H9 (cell line): ENCODE measurements around the gene SEH1L. TPM values are rescaled to one million over a fixed set of nuclear protein-coding genes. Genes with fewer than 3 reads are reported as not detected.

ENCODE experiments used
- DNase-seq: peaks from one replicate; pipeline ENCODE4 v3.0.0-alpha.2; 2017
- H2AFZ ChIP-seq: one replicate; pipeline ENCODE4 v1.6.1; 2013; ENCODE audit warnings: mild to moderate bottlenecking, low read length, control low read depth, moderate library complexity
- H2AK5ac ChIP-seq: 2 replicates; pipeline ENCODE4 v1.6.1; 2013; ENCODE audit warnings: low read length, control low read depth, mixed read lengths; ENCODE audit not compliant: insufficient read length
- H2BK120ac ChIP-seq: one replicate; pipeline ENCODE4 v1.6.1; 2013; ENCODE audit warnings: low read depth, mild to moderate bottlenecking, low read length, control low read depth, inconsistent platforms; ENCODE audit not compliant: poor library complexity, severe bottlenecking
- H2BK12ac ChIP-seq: 2 replicates; pipeline ENCODE4 v1.6.1; 2013; ENCODE audit warnings: low read length, control low read depth, mixed read lengths, low read depth; ENCODE audit not compliant: insufficient read length
- H2BK15ac ChIP-seq: 2 replicates; pipeline ENCODE4 v1.6.1; 2013; ENCODE audit warnings: low read depth, low read length, control low read depth
- H2BK20ac ChIP-seq: one replicate; pipeline ENCODE4 v1.6.1; 2013; ENCODE audit warnings: low read depth, mild to moderate bottlenecking, low read length, control low read depth, inconsistent platforms; ENCODE audit not compliant: poor library complexity, severe bottlenecking
- H2BK5ac ChIP-seq: 2 replicates; pipeline ENCODE4 v1.6.1; 2013; ENCODE audit warnings: low read length, control low read depth, mixed read lengths; ENCODE audit not compliant: insufficient read length
- H3K14ac ChIP-seq: 2 replicates; pipeline ENCODE4 v1.6.1; 2013; ENCODE audit warnings: low read length, control low read depth; ENCODE audit not compliant: insufficient read depth
- H3K18ac ChIP-seq: 2 replicates; pipeline ENCODE4 v1.6.1; 2013; ENCODE audit warnings: low read depth, mild to moderate bottlenecking, mixed read lengths, low read length, control low read depth; ENCODE audit not compliant: insufficient read length
- H3K23ac ChIP-seq: 2 replicates; pipeline ENCODE4 v1.6.1; 2013; ENCODE audit warnings: low read length, control low read depth, mixed read lengths, low read depth; ENCODE audit not compliant: insufficient read length
- H3K23me2 ChIP-seq: 2 replicates; pipeline ENCODE4 v1.6.1; 2013; ENCODE audit warnings: low read depth, mild to moderate bottlenecking, mixed read lengths, low read length, control low read depth; ENCODE audit not compliant: insufficient read length, poor library complexity, severe bottlenecking
- H3K27ac ChIP-seq: 2 replicates; pipeline ENCODE4 v1.5.1; 2013; ENCODE audit warnings: low read length, control low read depth, mixed read lengths, low read depth; ENCODE audit not compliant: insufficient read length
- H3K27me3 ChIP-seq: 2 replicates; pipeline ENCODE4 v1.6.1; 2013; ENCODE audit warnings: low read length, control low read depth, inconsistent platforms; ENCODE audit not compliant: insufficient read depth
- H3K4ac ChIP-seq: 2 replicates; pipeline ENCODE4 v1.6.1; 2013; ENCODE audit warnings: low read depth, mild to moderate bottlenecking, control low read depth, inconsistent platforms, low read length, moderate library complexity
- H3K4me1 ChIP-seq: 2 replicates; pipeline ENCODE4 v1.6.1; 2013; ENCODE audit warnings: low read length, control low read depth, inconsistent platforms; ENCODE audit not compliant: insufficient read depth
- H3K4me2 ChIP-seq: 2 replicates; pipeline ENCODE4 v1.6.1; 2013; ENCODE audit warnings: low read length, control low read depth, mixed read lengths; ENCODE audit not compliant: insufficient read length, insufficient read depth
- H3K56ac ChIP-seq: 2 replicates; pipeline ENCODE4 v1.6.1; 2013; ENCODE audit warnings: low read depth, mild to moderate bottlenecking, mixed read lengths, low read length, control low read depth; ENCODE audit not compliant: insufficient read length
- H3K79me1 ChIP-seq: 2 replicates; pipeline ENCODE4 v1.6.1; 2013; ENCODE audit warnings: low read depth, mild to moderate bottlenecking, moderate library complexity, low read length, control low read depth, inconsistent platforms; ENCODE audit not compliant: insufficient read depth, poor library complexity, severe bottlenecking
- H3K79me2 ChIP-seq: 2 replicates; pipeline ENCODE4 v1.6.1; 2013; ENCODE audit warnings: low read length, control low read depth, inconsistent platforms; ENCODE audit not compliant: insufficient read depth
- H3K9ac ChIP-seq: 2 replicates; pipeline ENCODE4 v1.6.1; 2013; ENCODE audit warnings: low read length, control low read depth, mixed read lengths; ENCODE audit not compliant: insufficient read length; ENCODE audit errors: extremely low read depth
- H3K9me3 ChIP-seq: one replicate; pipeline ENCODE4 v1.6.1; 2013; ENCODE audit warnings: low read depth, low read length, inconsistent platforms; ENCODE audit not compliant: control insufficient read depth
- H3T11ph ChIP-seq: one replicate; pipeline ENCODE4 v1.6.1; 2013; ENCODE audit warnings: mild to moderate bottlenecking, low read length, control low read depth, inconsistent platforms
- H4K20me1 ChIP-seq: one replicate; pipeline ENCODE4 v1.6.1; 2013; ENCODE audit not compliant: control insufficient read depth, insufficient read length, insufficient read depth
- H4K5ac ChIP-seq: 2 replicates; pipeline ENCODE4 v1.6.1; 2013; ENCODE audit warnings: low read depth, mild to moderate bottlenecking, mixed read lengths, low read length, control low read depth; ENCODE audit not compliant: insufficient read length
- H4K8ac ChIP-seq: replicated peaks from 2 replicates; pipeline ENCODE4 v1.6.1; 2013; ENCODE audit warnings: low read length, control low read depth, mixed read lengths, low read depth; ENCODE audit not compliant: insufficient read length
- H4K91ac ChIP-seq: 2 replicates; pipeline ENCODE4 v1.6.1; 2013; ENCODE audit warnings: low read depth, mild to moderate bottlenecking, moderate library complexity, mixed read lengths, low read length, control low read depth; ENCODE audit not compliant: insufficient read length
- H3K27ac Mint-ChIP-seq, 3 experiments: 2 replicates in 2 of 3; 3 replicates in 1 of 3; pipeline ENCODE4 v1.8.0; 2020 to 2021; ENCODE audit warnings: mixed read lengths in 3 of 3, mild to moderate bottlenecking in 1 of 3, moderate library complexity in 1 of 3
- H3K27me3 Mint-ChIP-seq: 2 replicates; pipeline ENCODE4 v1.8.0; 2021; ENCODE audit warnings: low read depth, mild to moderate bottlenecking, moderate library complexity, mixed read lengths
- H3K36me3 Mint-ChIP-seq, 3 experiments: 2 replicates in 2 of 3; 3 replicates in 1 of 3; pipeline ENCODE4 v1.8.0; 2020 to 2021; ENCODE audit warnings: low read depth in 3 of 3, mixed read lengths in 3 of 3; ENCODE audit not compliant: insufficient read depth in 1 of 3
- H3K4me1 Mint-ChIP-seq, 2 experiments: 2 replicates each; pipeline ENCODE4 v1.8.0; 2020; ENCODE audit warnings: mixed read lengths in 2 of 2
- H3K4me3 Mint-ChIP-seq, 2 experiments: 2 replicates in 1 of 2; 3 replicates in 1 of 2; pipeline ENCODE4 v1.8.0; 2020 to 2021; ENCODE audit warnings: mild to moderate bottlenecking in 2 of 2, mixed read lengths in 2 of 2, moderate library complexity in 1 of 2
- H3K9me3 Mint-ChIP-seq, 2 experiments: 2 replicates in 1 of 2; 3 replicates in 1 of 2; pipeline ENCODE4 v1.8.0; 2020; ENCODE audit warnings: mild to moderate bottlenecking in 2 of 2, mixed read lengths in 2 of 2, moderate library complexity in 1 of 2
- WGBS: extraction: QIAGEN DNeasy Blood & Tissue Kit; methylation state at CpG from one replicate; pipeline ENCODE4 v1.1.7; 2013; ENCODE audit warnings: missing lambda C conversion rate, low lambda C conversion rate, mixed read lengths; ENCODE audit not compliant: insufficient read length; ENCODE audit errors: extremely low coverage; 5-methylcytosine and 5-hydroxymethylcytosine counted together
- total RNA-seq: library from RNA; stranded (reverse); gene quantifications from 2 replicates; pipeline ENCODE4 v1.2.1, GENCODE V29; 2021
- TF ChIP-seq, protein P1 (sequence below): fragments of 200-600 bp; sonication (generic); conservative IDR thresholded peaks from 3 replicates; pipeline ENCODE4 v1.8.0; 2021; ENCODE audit warnings: antibody characterized with exemption, mild to moderate bottlenecking

The SEH1L gene
- total RNA-seq, 1 experiment from 2014 or later: 97.2 TPM

- WGBS: no CpG with 5 or more reads among the region's 6 CpGs
- no peaks in the 10 kb centered on the region for H3K79me1 ChIP-seq
- no peak overlapping the region for H2BK5ac ChIP-seq
- no peak overlapping the region for H3K27ac ChIP-seq
- no peak overlapping the region for H2BK15ac ChIP-seq
- no peak overlapping the region for H2BK20ac ChIP-seq
- H3K9ac ChIP-seq: no peak overlapping the region
- no peak overlapping the region for H3K4ac ChIP-seq
- no peaks in the 10 kb centered on the region; the same call in 1 of the 2 replicates for H3K79me2 ChIP-seq
- no peaks in the 10 kb centered on the region for H3K4me1 ChIP-seq
- Mint-ChIP-seq H3K36me3 (peaks cover 65 to 81% (median 70%) of the 10 kb centered on the region in 3 experiments), H3K4me3 (no peak overlapping the region), H3K27me3 (no peaks in the 10 kb centered on the region; the same call in 1 of the 2 replicates), H3K4me1 (no peaks in the 10 kb centered on the region), H3K9me3 (peaks cover 7 to 8% of the 10 kb centered on the region in 2 experiments), H3K27ac (peak overlapping the region in 2 of 3 experiments; percentile 10 to 30; a peak in 3 of 7 replicates)
- no peak overlapping the region for H3K14ac ChIP-seq
- no peak overlapping the region for H3K56ac ChIP-seq
- no peak overlapping the region for H4K91ac ChIP-seq
- H3T11ph ChIP-seq: no peak overlapping the region
- H4K5ac ChIP-seq: no peak overlapping the region
- H3K9me3 ChIP-seq: no peaks in the 10 kb centered on the region
- H3K23ac ChIP-seq: no peak overlapping the region
- no peak overlapping the region for H4K8ac ChIP-seq
- H2AFZ ChIP-seq: no peak overlapping the region
- DNase-seq: no peak
- H3K23me2 ChIP-seq: no peaks in the 10 kb centered on the region
- H3K4me2 ChIP-seq: no peak overlapping the region
- H3K27me3 ChIP-seq: no peaks in the 10 kb centered on the region
- H2AK5ac ChIP-seq: no peak overlapping the region
- H2BK120ac ChIP-seq: no peak overlapping the region
- no peak overlapping the region for H3K18ac ChIP-seq
- H2BK12ac ChIP-seq: no peak overlapping the region
- no peaks in the 10 kb centered on the region for H4K20me1 ChIP-seq
- TF ChIP-seq, protein P1, sequence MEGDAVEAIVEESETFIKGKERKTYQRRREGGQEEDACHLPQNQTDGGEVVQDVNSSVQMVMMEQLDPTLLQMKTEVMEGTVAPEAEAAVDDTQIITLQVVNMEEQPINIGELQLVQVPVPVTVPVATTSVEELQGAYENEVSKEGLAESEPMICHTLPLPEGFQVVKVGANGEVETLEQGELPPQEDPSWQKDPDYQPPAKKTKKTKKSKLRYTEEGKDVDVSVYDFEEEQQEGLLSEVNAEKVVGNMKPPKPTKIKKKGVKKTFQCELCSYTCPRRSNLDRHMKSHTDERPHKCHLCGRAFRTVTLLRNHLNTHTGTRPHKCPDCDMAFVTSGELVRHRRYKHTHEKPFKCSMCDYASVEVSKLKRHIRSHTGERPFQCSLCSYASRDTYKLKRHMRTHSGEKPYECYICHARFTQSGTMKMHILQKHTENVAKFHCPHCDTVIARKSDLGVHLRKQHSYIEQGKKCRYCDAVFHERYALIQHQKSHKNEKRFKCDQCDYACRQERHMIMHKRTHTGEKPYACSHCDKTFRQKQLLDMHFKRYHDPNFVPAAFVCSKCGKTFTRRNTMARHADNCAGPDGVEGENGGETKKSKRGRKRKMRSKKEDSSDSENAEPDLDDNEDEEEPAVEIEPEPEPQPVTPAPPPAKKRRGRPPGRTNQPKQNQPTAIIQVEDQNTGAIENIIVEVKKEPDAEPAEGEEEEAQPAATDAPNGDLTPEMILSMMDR: no peak
Observed at GRCh38 chr18:12975488-12975887, 27.7 kb downstream of the SEH1L start.
